ENCODE results near the gene BPIFB2. TPM values are rescaled to one million over a fixed set of nuclear protein-coding genes. Genes with fewer than 3 reads are reported as not detected.

BPIFB2 gene
- total RNA-seq, 1 donor from 2014 or later: 0.31 TPM

GRCh38 chr20:33022694-33023438, 15.4 kb downstream of the BPIFB2 start:
- DNase-seq: no peak

- no peak for DNase-seq
Measured at GRCh38 chr20:33023439-33024242, 16.1 kb downstream of the BPIFB2 start.

- DNase-seq: no peak
Measured at GRCh38 chr20:33024243-33024560, 16.7 kb downstream of the BPIFB2 start.

- no peak for DNase-seq
Measured at GRCh38 chr20:33024609-33025317, 17.3 kb downstream of the BPIFB2 start.

- no peak for DNase-seq
Measured at GRCh38 chr20:33025318-33025876, 17.9 kb downstream of the BPIFB2 start.

GRCh38 chr20:33026072-33026778, 18.7 kb downstream of the BPIFB2 start:
- DNase-seq: no peak

- no peak for DNase-seq
Measured at GRCh38 chr20:33026779-33027759, 19.6 kb downstream of the BPIFB2 start.

- no peak for DNase-seq
Measured at GRCh38 chr20:33027769-33028751, 20.6 kb downstream of the BPIFB2 start.

- no peak for DNase-seq
Measured at GRCh38 chr20:33028875-33029274, 21.4 kb downstream of the BPIFB2 start.

GRCh38 chr20:33030076-33030475, 22.6 kb downstream of the BPIFB2 start:
- DNase-seq: no peak

GRCh38 chr20:33030569-33030968, 23.1 kb downstream of the BPIFB2 start:
- no peak for DNase-seq

- DNase-seq: no peak
Measured at GRCh38 chr20:33031531-33031930, 24.0 kb downstream of the BPIFB2 start, which contains the start of gene BPIFB6. BPIFB6 (plus strand) TSS chr20:33031648; CDS start chr20:33031648, 0 bp downstream.

- DNase-seq: no peak
Measured at GRCh38 chr20:33032555-33032954, 25.1 kb downstream of the BPIFB2 start.

GRCh38 chr20:33033381-33033780, 25.9 kb downstream of the BPIFB2 start:
- no peak for DNase-seq

GRCh38 chr20:33034115-33034514, 26.6 kb downstream of the BPIFB2 start:
- DNase-seq: no peak

GRCh38 chr20:33034901-33035492, 27.5 kb downstream of the BPIFB2 start:
- no peak for DNase-seq

- no peak for DNase-seq
Measured at GRCh38 chr20:33037456-33037855, 30.0 kb downstream of the BPIFB2 start.

- no peak for DNase-seq
Measured at GRCh38 chr20:33038243-33038642, 30.7 kb downstream of the BPIFB2 start.

- DNase-seq: no peak
Measured at GRCh38 chr20:33042430-33042829, 34.9 kb downstream of the BPIFB2 start.
